A673 (cell line): ENCODE data around the gene ARHGDIB. TPM values are rescaled to one million over a fixed set of nuclear protein-coding genes. Genes with fewer than 3 reads are reported as not detected.

Experiments used
- BruUV-seq: library from RNA; stranded (reverse); fragments of 400-500 nt; replicated peaks from 2 replicates; lab custom pipeline; 2021; lab: Mats Ljungman, UMichigan
- CTCF ChIA-PET: fragments of 300-600 bp; sonication (Branson Sonifier 250); formaldehyde crosslinking; loops from one replicate; lab custom pipeline; 2022; ENCODE audit warnings: antibody characterized with exemption; lab: Charles Lee
- POLR2A ChIA-PET: fragments of 300-600 bp; sonication (Branson Sonifier 250); formaldehyde crosslinking; loops from one replicate; lab custom pipeline; 2022; ENCODE audit warnings: antibody characterized with exemption; ENCODE audit not compliant: low non-redundant PET; lab: Charles Lee
- DNase-seq: peaks from one replicate; pipeline ENCODE4 v3.0.0-alpha.2; 2015; ENCODE audit warnings: low spot score
- H3K27ac ChIP-seq: fragments of 200-600 bp; sonication (generic); 2 replicates; pipeline ENCODE4 v1.5.1; 2016; ENCODE audit warnings: mixed run types, low read depth, mild to moderate bottlenecking, mixed read lengths, antibody characterized with exemption, low read length; ENCODE audit not compliant: poor library complexity, severe bottlenecking
- H3K27me3 ChIP-seq: fragments of 200-600 bp; sonication (generic); replicated peaks from 2 replicates; pipeline ENCODE4 v1.6.1; 2017; ENCODE audit warnings: mixed run types, low read depth, mild to moderate bottlenecking, mixed read lengths, antibody characterized with exemption, low read length; ENCODE audit not compliant: insufficient read depth, poor library complexity
- H3K36me3 ChIP-seq: fragments of 200-600 bp; sonication (generic); 2 replicates; pipeline ENCODE4 v1.6.1; 2016; ENCODE audit warnings: mixed run types, mild to moderate bottlenecking, mixed read lengths, antibody characterized with exemption, low read length; ENCODE audit not compliant: insufficient read depth, poor library complexity, severe bottlenecking
- H3K4me1 ChIP-seq: fragments of 200-600 bp; sonication (generic); 2 replicates; pipeline ENCODE4 v1.6.1; 2017; ENCODE audit warnings: mixed run types, mild to moderate bottlenecking, mixed read lengths, antibody characterized with exemption, low read length; ENCODE audit not compliant: insufficient read depth, poor library complexity, severe bottlenecking
- H3K4me3 ChIP-seq: fragments of 200-600 bp; sonication (generic); 2 replicates; pipeline ENCODE4 v1.5.1; 2016; ENCODE audit warnings: low read depth, mixed run types, mild to moderate bottlenecking, mixed read lengths, low read length; ENCODE audit not compliant: poor library complexity, severe bottlenecking
- H3K9me3 ChIP-seq: fragments of 200-600 bp; sonication (generic); 2 replicates; pipeline ENCODE4 v1.6.1; 2016; ENCODE audit warnings: mixed run types, low read depth, mild to moderate bottlenecking, mixed read lengths, antibody characterized with exemption, low read length; ENCODE audit not compliant: poor library complexity, severe bottlenecking
- CTCF ChIP-seq: fragments of 300-800, 200-600 bp; sonication (generic); conservative IDR thresholded peaks from 2 replicates; pipeline ENCODE4 v1.5.1; 2017; ENCODE audit warnings: low read depth, mild to moderate bottlenecking, antibody characterized with exemption, low read length, moderate library complexity, mixed read lengths
- EZH2 ChIP-seq: fragments of 200-600 bp; sonication (generic); IDR thresholded peaks from 2 replicates; pipeline ENCODE4 v1.6.1; 2017; ENCODE audit warnings: borderline replicate concordance, low read depth, mild to moderate bottlenecking, mixed read lengths, antibody characterized with exemption, low read length; ENCODE audit not compliant: poor library complexity, severe bottlenecking
- intact Hi-C: fragments of 100-400 bp; cut with micrococcal nuclease; formaldehyde crosslinking; loops from one replicate; pipeline ENCODE4 v1.10.0; 2022; ENCODE audit not compliant: unreplicated experiment
- total RNA-seq: library from RNA; stranded (reverse); gene quantifications from 2 replicates; pipeline ENCODE4 v1.2.3, GENCODE V29; 2021

The ARHGDIB gene
- total RNA-seq, 1 experiment from 2014 or later = 122 TPM

- POLR2A ChIA-PET = no interaction called here
- Histone ChIP-seq H3K4me1 (peaks cover 59% of the 10 kb centered on the region), H3K9me3 (no peaks in the 10 kb centered on the region), H3K27ac (peak overlapping the region; percentile 78), H3K27me3 (no peaks in the 10 kb centered on the region), H3K36me3 (no peaks in the 10 kb centered on the region), H3K4me3 (no peak overlapping the region)
- CTCF ChIA-PET = no interaction called here
- no TSS peak for BruUV-seq
- TF ChIP-seq CTCF = no peak
- no peak for TF ChIP-seq EZH2
- no peak for DNase-seq
- intact Hi-C loops = no loop called here
These were observed 2.9 kb downstream of the ARHGDIB start for GRCh38 chr12:14958361-14959125.

GRCh38 chr12:14957551-14958168 lies 3.7 kb downstream of the ARHGDIB start:
- H3K4me3 ChIP-seq = no peak overlapping the region
- DNase-seq = no peak
- intact Hi-C loops = no loop called here
- BruUV-seq = no TSS peak
- no peaks in the 10 kb centered on the region for H3K36me3 ChIP-seq
- no peak for TF ChIP-seq EZH2
- no peak for TF ChIP-seq CTCF
- H3K9me3 ChIP-seq = no peaks in the 10 kb centered on the region
- H3K27me3 ChIP-seq = no peaks in the 10 kb centered on the region
- peaks cover 60% of the 10 kb centered on the region for H3K4me1 ChIP-seq
- ChIA-PET POLR2A (no interaction called here), CTCF (no interaction called here)
- peak overlapping the region; percentile 43 for H3K27ac ChIP-seq

- H3K27ac ChIP-seq = no peak overlapping the region
- no peaks in the 10 kb centered on the region for H3K36me3 ChIP-seq
- no TSS peak for BruUV-seq
- DNase-seq = no peak
- POLR2A ChIA-PET = no interaction called here
- peaks cover 57% of the 10 kb centered on the region for H3K4me1 ChIP-seq
- H3K9me3 ChIP-seq = no peaks in the 10 kb centered on the region
- no peaks in the 10 kb centered on the region for H3K27me3 ChIP-seq
- TF ChIP-seq EZH2 = no peak
- TF ChIP-seq CTCF = no peak
- CTCF ChIA-PET = no interaction called here
- H3K4me3 ChIP-seq = no peak overlapping the region
- intact Hi-C loops = no loop called here
These were observed 4.5 kb downstream of the ARHGDIB start for GRCh38 chr12:14956905-14957304.
